H9 (cell line): ENCODE results near the gene ARHGAP30. TPM values are rescaled to one million over a fixed set of nuclear protein-coding genes. Genes with fewer than 3 reads are reported as not detected.

Experiments
- DNase-seq: peaks from one replicate; pipeline ENCODE4 v3.0.0-alpha.2; 2017
- H2AFZ ChIP-seq: one replicate; pipeline ENCODE4 v1.6.1; 2013; ENCODE audit warnings: mild to moderate bottlenecking, low read length, control low read depth, moderate library complexity
- H2AK5ac ChIP-seq: 2 replicates; pipeline ENCODE4 v1.6.1; 2013; ENCODE audit warnings: low read length, control low read depth, mixed read lengths; ENCODE audit not compliant: insufficient read length
- H2BK120ac ChIP-seq: one replicate; pipeline ENCODE4 v1.6.1; 2013; ENCODE audit warnings: low read depth, mild to moderate bottlenecking, low read length, control low read depth, inconsistent platforms; ENCODE audit not compliant: poor library complexity, severe bottlenecking
- H2BK12ac ChIP-seq: 2 replicates; pipeline ENCODE4 v1.6.1; 2013; ENCODE audit warnings: low read length, control low read depth, mixed read lengths, low read depth; ENCODE audit not compliant: insufficient read length
- H2BK15ac ChIP-seq: 2 replicates; pipeline ENCODE4 v1.6.1; 2013; ENCODE audit warnings: low read depth, low read length, control low read depth
- H2BK20ac ChIP-seq: one replicate; pipeline ENCODE4 v1.6.1; 2013; ENCODE audit warnings: low read depth, mild to moderate bottlenecking, low read length, control low read depth, inconsistent platforms; ENCODE audit not compliant: poor library complexity, severe bottlenecking
- H2BK5ac ChIP-seq: 2 replicates; pipeline ENCODE4 v1.6.1; 2013; ENCODE audit warnings: low read length, control low read depth, mixed read lengths; ENCODE audit not compliant: insufficient read length
- H3K14ac ChIP-seq: 2 replicates; pipeline ENCODE4 v1.6.1; 2013; ENCODE audit warnings: low read length, control low read depth; ENCODE audit not compliant: insufficient read depth
- H3K18ac ChIP-seq: 2 replicates; pipeline ENCODE4 v1.6.1; 2013; ENCODE audit warnings: low read depth, mild to moderate bottlenecking, mixed read lengths, low read length, control low read depth; ENCODE audit not compliant: insufficient read length
- H3K23ac ChIP-seq: 2 replicates; pipeline ENCODE4 v1.6.1; 2013; ENCODE audit warnings: low read length, control low read depth, mixed read lengths, low read depth; ENCODE audit not compliant: insufficient read length
- H3K23me2 ChIP-seq: 2 replicates; pipeline ENCODE4 v1.6.1; 2013; ENCODE audit warnings: low read depth, mild to moderate bottlenecking, mixed read lengths, low read length, control low read depth; ENCODE audit not compliant: insufficient read length, poor library complexity, severe bottlenecking
- H3K27ac ChIP-seq: 2 replicates; pipeline ENCODE4 v1.5.1; 2013; ENCODE audit warnings: low read length, control low read depth, mixed read lengths, low read depth; ENCODE audit not compliant: insufficient read length
- H3K27me3 ChIP-seq: 2 replicates; pipeline ENCODE4 v1.6.1; 2013; ENCODE audit warnings: low read length, control low read depth, inconsistent platforms; ENCODE audit not compliant: insufficient read depth
- H3K4ac ChIP-seq: 2 replicates; pipeline ENCODE4 v1.6.1; 2013; ENCODE audit warnings: low read depth, mild to moderate bottlenecking, control low read depth, inconsistent platforms, low read length, moderate library complexity
- H3K4me1 ChIP-seq: 2 replicates; pipeline ENCODE4 v1.6.1; 2013; ENCODE audit warnings: low read length, control low read depth, inconsistent platforms; ENCODE audit not compliant: insufficient read depth
- H3K4me2 ChIP-seq: 2 replicates; pipeline ENCODE4 v1.6.1; 2013; ENCODE audit warnings: low read length, control low read depth, mixed read lengths; ENCODE audit not compliant: insufficient read length, insufficient read depth
- H3K56ac ChIP-seq: 2 replicates; pipeline ENCODE4 v1.6.1; 2013; ENCODE audit warnings: low read depth, mild to moderate bottlenecking, mixed read lengths, low read length, control low read depth; ENCODE audit not compliant: insufficient read length
- H3K79me1 ChIP-seq: 2 replicates; pipeline ENCODE4 v1.6.1; 2013; ENCODE audit warnings: low read depth, mild to moderate bottlenecking, moderate library complexity, low read length, control low read depth, inconsistent platforms; ENCODE audit not compliant: insufficient read depth, poor library complexity, severe bottlenecking
- H3K79me2 ChIP-seq: 2 replicates; pipeline ENCODE4 v1.6.1; 2013; ENCODE audit warnings: low read length, control low read depth, inconsistent platforms; ENCODE audit not compliant: insufficient read depth
- H3K9ac ChIP-seq: 2 replicates; pipeline ENCODE4 v1.6.1; 2013; ENCODE audit warnings: low read length, control low read depth, mixed read lengths; ENCODE audit not compliant: insufficient read length; ENCODE audit errors: extremely low read depth
- H3K9me3 ChIP-seq: one replicate; pipeline ENCODE4 v1.6.1; 2013; ENCODE audit warnings: low read depth, low read length, inconsistent platforms; ENCODE audit not compliant: control insufficient read depth
- H3T11ph ChIP-seq: one replicate; pipeline ENCODE4 v1.6.1; 2013; ENCODE audit warnings: mild to moderate bottlenecking, low read length, control low read depth, inconsistent platforms
- H4K20me1 ChIP-seq: one replicate; pipeline ENCODE4 v1.6.1; 2013; ENCODE audit not compliant: control insufficient read depth, insufficient read length, insufficient read depth
- H4K5ac ChIP-seq: 2 replicates; pipeline ENCODE4 v1.6.1; 2013; ENCODE audit warnings: low read depth, mild to moderate bottlenecking, mixed read lengths, low read length, control low read depth; ENCODE audit not compliant: insufficient read length
- H4K8ac ChIP-seq: replicated peaks from 2 replicates; pipeline ENCODE4 v1.6.1; 2013; ENCODE audit warnings: low read length, control low read depth, mixed read lengths, low read depth; ENCODE audit not compliant: insufficient read length
- H4K91ac ChIP-seq: 2 replicates; pipeline ENCODE4 v1.6.1; 2013; ENCODE audit warnings: low read depth, mild to moderate bottlenecking, moderate library complexity, mixed read lengths, low read length, control low read depth; ENCODE audit not compliant: insufficient read length
- H3K27ac Mint-ChIP-seq, 3 experiments: 2 replicates in 2 of 3; 3 replicates in 1 of 3; pipeline ENCODE4 v1.8.0; 2020 to 2021; ENCODE audit warnings: mixed read lengths in 3 of 3, mild to moderate bottlenecking in 1 of 3, moderate library complexity in 1 of 3
- H3K27me3 Mint-ChIP-seq: 2 replicates; pipeline ENCODE4 v1.8.0; 2021; ENCODE audit warnings: low read depth, mild to moderate bottlenecking, moderate library complexity, mixed read lengths
- H3K36me3 Mint-ChIP-seq, 3 experiments: 2 replicates in 2 of 3; 3 replicates in 1 of 3; pipeline ENCODE4 v1.8.0; 2020 to 2021; ENCODE audit warnings: low read depth in 3 of 3, mixed read lengths in 3 of 3; ENCODE audit not compliant: insufficient read depth in 1 of 3
- H3K4me1 Mint-ChIP-seq, 2 experiments: 2 replicates each; pipeline ENCODE4 v1.8.0; 2020; ENCODE audit warnings: mixed read lengths in 2 of 2
- H3K4me3 Mint-ChIP-seq, 2 experiments: 2 replicates in 1 of 2; 3 replicates in 1 of 2; pipeline ENCODE4 v1.8.0; 2020 to 2021; ENCODE audit warnings: mild to moderate bottlenecking in 2 of 2, mixed read lengths in 2 of 2, moderate library complexity in 1 of 2
- H3K9me3 Mint-ChIP-seq, 2 experiments: 2 replicates in 1 of 2; 3 replicates in 1 of 2; pipeline ENCODE4 v1.8.0; 2020; ENCODE audit warnings: mild to moderate bottlenecking in 2 of 2, mixed read lengths in 2 of 2, moderate library complexity in 1 of 2
- WGBS: extraction: QIAGEN DNeasy Blood & Tissue Kit; methylation state at CpG from one replicate; pipeline ENCODE4 v1.1.7; 2013; ENCODE audit warnings: missing lambda C conversion rate, low lambda C conversion rate, mixed read lengths; ENCODE audit not compliant: insufficient read length; ENCODE audit errors: extremely low coverage; 5-methylcytosine and 5-hydroxymethylcytosine counted together
- total RNA-seq: library from RNA; stranded (reverse); gene quantifications from 2 replicates; pipeline ENCODE4 v1.2.1, GENCODE V29; 2021
- TF ChIP-seq, protein P1 (sequence below): fragments of 200-600 bp; sonication (generic); conservative IDR thresholded peaks from 3 replicates; pipeline ENCODE4 v1.8.0; 2021; ENCODE audit warnings: antibody characterized with exemption, mild to moderate bottlenecking

ARHGAP30 gene
- total RNA-seq, 1 experiment from 2014 or later: 0.13 TPM

- Histone ChIP-seq H3T11ph (no peak overlapping the region), H3K4me1 (peaks cover 10% of the 10 kb centered on the region; the same call in 1 of the 2 replicates), H2AFZ (no peak overlapping the region), H4K20me1 (no peaks in the 10 kb centered on the region), H3K4ac (no peak overlapping the region), H2BK12ac (no peak overlapping the region), H3K23ac (no peak overlapping the region), H3K9me3 (no peaks in the 10 kb centered on the region), H2BK120ac (no peak overlapping the region), H3K79me1 (peaks cover 17% of the 10 kb centered on the region), H3K4me2 (no peak overlapping the region), H3K79me2 (peaks cover 49% of the 10 kb centered on the region; the same call in 1 of the 2 replicates), H3K56ac (no peak overlapping the region), H3K23me2 (no peaks in the 10 kb centered on the region), H2AK5ac (no peak overlapping the region), H4K5ac (no peak overlapping the region), H3K14ac (no peak overlapping the region), H4K91ac (no peak overlapping the region), H3K9ac (no peak overlapping the region), H4K8ac (no peak overlapping the region), H2BK20ac (no peak overlapping the region), H2BK5ac (no peak overlapping the region), H3K27me3 (no peaks in the 10 kb centered on the region), H3K18ac (no peak overlapping the region), H3K27ac (no peak overlapping the region), H2BK15ac (no peak overlapping the region)
- Mint-ChIP-seq H3K36me3 (peaks cover 5 to 27% (median 25%) of the 10 kb centered on the region in 3 experiments; a peak in 6 of 7 replicates), H3K9me3 (no peaks in the 10 kb centered on the region), H3K4me3 (no peak overlapping the region), H3K4me1 (peaks cover 26 to 39% of the 10 kb centered on the region in 2 experiments), H3K27ac (no peak overlapping the region; a peak in 1 of 7 replicates), H3K27me3 (no peaks in the 10 kb centered on the region)
- DNase-seq: no peak
- TF ChIP-seq, protein P1, sequence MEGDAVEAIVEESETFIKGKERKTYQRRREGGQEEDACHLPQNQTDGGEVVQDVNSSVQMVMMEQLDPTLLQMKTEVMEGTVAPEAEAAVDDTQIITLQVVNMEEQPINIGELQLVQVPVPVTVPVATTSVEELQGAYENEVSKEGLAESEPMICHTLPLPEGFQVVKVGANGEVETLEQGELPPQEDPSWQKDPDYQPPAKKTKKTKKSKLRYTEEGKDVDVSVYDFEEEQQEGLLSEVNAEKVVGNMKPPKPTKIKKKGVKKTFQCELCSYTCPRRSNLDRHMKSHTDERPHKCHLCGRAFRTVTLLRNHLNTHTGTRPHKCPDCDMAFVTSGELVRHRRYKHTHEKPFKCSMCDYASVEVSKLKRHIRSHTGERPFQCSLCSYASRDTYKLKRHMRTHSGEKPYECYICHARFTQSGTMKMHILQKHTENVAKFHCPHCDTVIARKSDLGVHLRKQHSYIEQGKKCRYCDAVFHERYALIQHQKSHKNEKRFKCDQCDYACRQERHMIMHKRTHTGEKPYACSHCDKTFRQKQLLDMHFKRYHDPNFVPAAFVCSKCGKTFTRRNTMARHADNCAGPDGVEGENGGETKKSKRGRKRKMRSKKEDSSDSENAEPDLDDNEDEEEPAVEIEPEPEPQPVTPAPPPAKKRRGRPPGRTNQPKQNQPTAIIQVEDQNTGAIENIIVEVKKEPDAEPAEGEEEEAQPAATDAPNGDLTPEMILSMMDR: no peak
- WGBS: no CpG with 5 or more reads among the region's 7 CpGs
Observed at GRCh38 chr1:161009602-161010211, 60.0 kb downstream of the ARHGAP30 start.
